Lower lobe of right lung (tissue), 2 donors: ENCODE data around the gene SRC. TPM values are rescaled to one million over a fixed set of nuclear protein-coding genes. Genes with fewer than 3 reads are reported as not detected.

Experiments
- ATAC-seq, 2 donors: fragments of 200-7000 bp; cut with Tn5 transposase; one replicate each; pipeline ENCODE4 v1.9.1; 2020 to 2022; ENCODE audit warnings: mild to moderate bottlenecking in 2 of 2, moderate library complexity in 2 of 2
- DNase-seq: peaks from one replicate; pipeline ENCODE4 v3.0.0-alpha.2; 2020
- H3K27ac ChIP-seq: fragments of 200-600 bp; one replicate; pipeline ENCODE4 v1.8.0; 2022
- H3K27me3 ChIP-seq: fragments of 200-600 bp; one replicate; pipeline ENCODE4 v1.8.0; 2022; ENCODE audit warnings: low read depth
- H3K36me3 ChIP-seq: fragments of 200-600 bp; one replicate; pipeline ENCODE4 v1.8.0; 2022; ENCODE audit warnings: mild to moderate bottlenecking
- H3K4me1 ChIP-seq: fragments of 200-600 bp; one replicate; pipeline ENCODE4 v1.8.0; 2022
- H3K4me3 ChIP-seq: fragments of 200-600 bp; one replicate; pipeline ENCODE4 v1.8.0; 2022; ENCODE audit warnings: mild to moderate bottlenecking
- H3K9me3 ChIP-seq: fragments of 200-600 bp; one replicate; pipeline ENCODE4 v1.8.0; 2022
- CTCF ChIP-seq: fragments of 200-600 bp; IDR thresholded peaks from one replicate; pipeline ENCODE4 v1.8.0; 2022; ENCODE audit warnings: antibody characterized with exemption, mild to moderate bottlenecking
- intact Hi-C: fragments of 100-400 bp; cut with DNase I; formaldehyde crosslinking; loops from one replicate; pipeline ENCODE4 v1.11.0; 2022
- total RNA-seq: library from RNA; stranded (reverse); fragmentation: NEBNext Ultra II Directional; extraction: Animal tissue kit (Norgen Biotek cat#: 25700); gene quantifications from one replicate; pipeline ENCODE4 v1.2.1, GENCODE V29; 2021
- donor health status: DM: no; HTN: yes; CAD: no; lungs with severe emphysema.

The SRC gene
- total RNA-seq, 1 donor from 2014 or later: 72.7 TPM

GRCh38 chr20:37315021-37315451 is 30.9 kb upstream of the SRC start:
- intact Hi-C loops: no loop called here
- no peak for DNase-seq
- H3K4me3 ChIP-seq: no peak overlapping the region
- ATAC-seq: peak; percentile 64 to 82
- peaks cover 54% of the 10 kb centered on the region for H3K36me3 ChIP-seq
- peaks cover 40% of the 10 kb centered on the region for H3K4me1 ChIP-seq
- no peaks in the 10 kb centered on the region for H3K27me3 ChIP-seq
- TF ChIP-seq CTCF: no peak
- peak overlapping the region; percentile 77 for H3K27ac ChIP-seq
- H3K9me3 ChIP-seq: no peaks in the 10 kb centered on the region

- H3K36me3 ChIP-seq: peaks cover 49% of the 10 kb centered on the region
- TF ChIP-seq CTCF: no peak
- no peaks in the 10 kb centered on the region for H3K9me3 ChIP-seq
- ATAC-seq: peak in 1 of 2 donors; percentile 8
- intact Hi-C loops: no loop called here
- H3K4me3 ChIP-seq: no peak overlapping the region
- no peak for DNase-seq
- no peaks in the 10 kb centered on the region for H3K27me3 ChIP-seq
- peak overlapping the region; percentile 77 for H3K27ac ChIP-seq
- H3K4me1 ChIP-seq: peaks cover 40% of the 10 kb centered on the region
Observed at GRCh38 chr20:37315452-37316110, 30.4 kb upstream of the SRC start.

- intact Hi-C loops: no loop called here
- Histone ChIP-seq H3K4me1 (peaks cover 40% of the 10 kb centered on the region), H3K9me3 (no peaks in the 10 kb centered on the region), H3K36me3 (peaks cover 43% of the 10 kb centered on the region), H3K4me3 (no peak overlapping the region), H3K27ac (peak overlapping the region; percentile 77), H3K27me3 (no peaks in the 10 kb centered on the region)
- TF ChIP-seq CTCF: no peak
- DNase-seq (no peak), ATAC-seq (peak; percentile 50 to 78)
Observed at GRCh38 chr20:37316116-37316774, 29.7 kb upstream of the SRC start.

GRCh38 chr20:37316775-37317170 is 29.2 kb upstream of the SRC start:
- Histone ChIP-seq H3K4me1 (peaks cover 38% of the 10 kb centered on the region), H3K27ac (no peak overlapping the region), H3K4me3 (no peak overlapping the region), H3K9me3 (no peaks in the 10 kb centered on the region), H3K36me3 (peaks cover 43% of the 10 kb centered on the region), H3K27me3 (no peaks in the 10 kb centered on the region)
- intact Hi-C loops: no loop called here
- ATAC-seq: no peak
- no peak for DNase-seq
- no peak for TF ChIP-seq CTCF

- H3K4me3 ChIP-seq: no peak overlapping the region
- no peak for ATAC-seq
- H3K27me3 ChIP-seq: no peaks in the 10 kb centered on the region
- no peak for DNase-seq
- intact Hi-C loops: no loop called here
- H3K36me3 ChIP-seq: peaks cover 40% of the 10 kb centered on the region
- no peak for TF ChIP-seq CTCF
- H3K27ac ChIP-seq: no peak overlapping the region
- no peaks in the 10 kb centered on the region for H3K9me3 ChIP-seq
- H3K4me1 ChIP-seq: peaks cover 33% of the 10 kb centered on the region
Observed at GRCh38 chr20:37317316-37317715, 28.6 kb upstream of the SRC start.
